Panc1 (cell line): ENCODE results near the gene VSNL1. TPM values are rescaled to one million over a fixed set of nuclear protein-coding genes. Genes with fewer than 3 reads are reported as not detected.

ENCODE experiments used
- ATAC-seq: fragments of 200-7000 bp; cut with Tn5 transposase; 2 replicates; pipeline ENCODE4 v1.9.1; 2020; ENCODE audit warnings: mild to moderate bottlenecking, moderate library complexity
- BruUV-seq: library from RNA; stranded (reverse); fragments of 400-500 nt; replicated peaks from 2 replicates; lab custom pipeline; 2021; lab: Mats Ljungman, UMichigan
- CTCF ChIA-PET: fragments of 300-600 bp; sonication (Branson Sonifier 250); formaldehyde crosslinking; loops from one replicate; lab custom pipeline; 2022; ENCODE audit warnings: antibody characterized with exemption; lab: Charles Lee
- POLR2A ChIA-PET: fragments of 300-600 bp; sonication (Branson Sonifier 250); formaldehyde crosslinking; loops from one replicate; lab custom pipeline; 2022; ENCODE audit warnings: antibody characterized with exemption; lab: Charles Lee
- DNase-seq: peaks from one replicate; pipeline ENCODE4 v3.0.0-alpha.2; 2010; ENCODE audit warnings: low read depth, low spot score
- H3K27ac ChIP-seq: 2 replicates; pipeline ENCODE4 v1.5.1; 2011; ENCODE audit warnings: mild to moderate bottlenecking, low read length, inconsistent platforms
- H3K27me3 ChIP-seq: fragments of 200-500 bp; sonication (Bioruptor generic); 2 replicates; pipeline ENCODE4 v1.6.0; 2014; ENCODE audit warnings: low read length, inconsistent platforms; ENCODE audit not compliant: control insufficient read depth, insufficient read depth
- H3K36me3 ChIP-seq: fragments of 200-500 bp; sonication (Bioruptor generic); 2 replicates; pipeline ENCODE4 v1.5.1; 2014; ENCODE audit warnings: inconsistent platforms, mild to moderate bottlenecking, low read length, moderate library complexity; ENCODE audit not compliant: control insufficient read depth, insufficient read depth
- H3K4me1 ChIP-seq: 2 replicates; pipeline ENCODE4 v1.5.1; 2011; ENCODE audit warnings: inconsistent platforms, mild to moderate bottlenecking, low read length, moderate library complexity; ENCODE audit not compliant: control insufficient read depth, insufficient read depth
- H3K4me3 ChIP-seq, 2 experiments: 2 replicates each; pipeline ENCODE4 v1.5.1; 2011 to 2012; ENCODE audit warnings: low read depth in 2 of 2, low read length in 2 of 2, mild to moderate bottlenecking in 2 of 2, inconsistent platforms in 1 of 2, moderate library complexity in 1 of 2
- H3K9me3 ChIP-seq: fragments of 200-500 bp; sonication (Bioruptor generic); 2 replicates; pipeline ENCODE4 v1.5.1; 2014; ENCODE audit warnings: low read depth, mild to moderate bottlenecking, inconsistent platforms, low read length, moderate library complexity; ENCODE audit not compliant: control insufficient read depth, insufficient read depth
- CTCF ChIP-seq: fragments of 450-650 bp; IDR thresholded peaks from 2 replicates; pipeline ENCODE4 v1.5.1; 2017; ENCODE audit warnings: mild to moderate bottlenecking
- POLR2AphosphoS5 ChIP-seq: IDR thresholded peaks from 2 replicates; pipeline ENCODE4 v1.6.1; 2012; ENCODE audit warnings: mild to moderate bottlenecking, low read depth, low read length, moderate library complexity
- REST ChIP-seq, 2 experiments: IDR thresholded peaks; 2 replicates each; pipeline ENCODE4 v1.6.1; 2011 to 2012; ENCODE audit warnings: low read depth in 2 of 2, control low read depth in 1 of 2, low read length in 1 of 2, mild to moderate bottlenecking in 1 of 2, moderate library complexity in 1 of 2; ENCODE audit not compliant: insufficient read depth in 1 of 2
- SIN3A ChIP-seq: IDR thresholded peaks from 2 replicates; pipeline ENCODE4 v1.6.1; 2012; ENCODE audit warnings: low read depth, mild to moderate bottlenecking, low read length, moderate library complexity, borderline replicate concordance; ENCODE audit not compliant: insufficient read depth
- TCF7L2 ChIP-seq: IDR thresholded peaks from 2 replicates; pipeline ENCODE4 v1.6.1; 2011; ENCODE audit warnings: mild to moderate bottlenecking, low read depth, low read length, inconsistent platforms
- in situ Hi-C: cut with HindIII; loops from 2 replicates; pipeline ENCODE4 v1.10.0; 2016; ENCODE audit warnings: low sequenced_read_pairs, low pct_unique_long_range_greater_than_20kb
- intact Hi-C: fragments of 100-400 bp; cut with micrococcal nuclease; formaldehyde crosslinking; loops from one replicate; pipeline ENCODE4 v1.10.0; 2022; ENCODE audit not compliant: unreplicated experiment
- total RNA-seq: library from RNA; stranded (reverse); gene quantifications from one replicate; pipeline ENCODE4 v1.2.1, GENCODE V29; 2021; ENCODE audit not compliant: unreplicated experiment

VSNL1 gene
- total RNA-seq, 1 experiment from 2014 or later: not detected

GRCh38 chr2:17689010-17689409 lies 148.5 kb downstream of the VSNL1 start:
- in situ Hi-C loops: no loop called here
- Histone ChIP-seq H3K27ac (no peak overlapping the region), H3K27me3 (no peaks in the 10 kb centered on the region), H3K36me3 (peaks cover 13% of the 10 kb centered on the region), H3K9me3 (no peaks in the 10 kb centered on the region), H3K4me3 (no peak overlapping the region), H3K4me1 (no peaks in the 10 kb centered on the region)
- no TSS peak for BruUV-seq
- TF ChIP-seq CTCF (no peak), POLR2AphosphoS5 (no peak), TCF7L2 (no peak), REST (IDR thresholded peaks at IDR 0.05; ENCODE audit: insufficient read depth in 1 of 2, low read depth in 2 of 2, low read length in 1 of 2) (no peak), SIN3A (no peak)
- ChIA-PET POLR2A (no interaction called here), CTCF (no interaction called here)
- ATAC-seq: no peak
- no peak for DNase-seq
- intact Hi-C loops: no loop called here

GRCh38 chr2:17690776-17691175 lies 150.3 kb downstream of the VSNL1 start:
- Histone ChIP-seq H3K36me3 (peaks cover 29% of the 10 kb centered on the region), H3K4me3 (no peak overlapping the region), H3K27me3 (no peaks in the 10 kb centered on the region), H3K4me1 (no peaks in the 10 kb centered on the region), H3K27ac (no peak overlapping the region), H3K9me3 (no peaks in the 10 kb centered on the region)
- ATAC-seq (no peak), DNase-seq (no peak)
- POLR2A ChIA-PET: no interaction called here
- in situ Hi-C loops (no loop called here), intact Hi-C loops (no loop called here)
- BruUV-seq: no TSS peak
- TF ChIP-seq SIN3A: no peak
- TF ChIP-seq TCF7L2: no peak
- no peak for TF ChIP-seq CTCF
- no peak for TF ChIP-seq POLR2AphosphoS5
- no peak for TF ChIP-seq REST (IDR thresholded peaks at IDR 0.05; ENCODE audit: insufficient read depth in 1 of 2, low read depth in 2 of 2, low read length in 1 of 2)
- CTCF ChIA-PET: no interaction called here

Other genes starting within 250 kb of the VSNL1 start
- gene RAD51AP2, start 22.3 kb upstream of the VSNL1 start, total RNA-seq: not detected
- gene SMC6, start 213.1 kb downstream of the VSNL1 start, total RNA-seq: 43.8 TPM
- gene GEN1, start 213.4 kb downstream of the VSNL1 start, total RNA-seq: 24.0 TPM